Measurements from ENCODE around the gene SIGLEC7.
"Not testable (repeated sequence)": the region's sequence is repeated elsewhere in the genome, so short reads cannot be mapped to it uniquely, and the experiment has no call there.

The SIGLEC7 gene

DNA sequence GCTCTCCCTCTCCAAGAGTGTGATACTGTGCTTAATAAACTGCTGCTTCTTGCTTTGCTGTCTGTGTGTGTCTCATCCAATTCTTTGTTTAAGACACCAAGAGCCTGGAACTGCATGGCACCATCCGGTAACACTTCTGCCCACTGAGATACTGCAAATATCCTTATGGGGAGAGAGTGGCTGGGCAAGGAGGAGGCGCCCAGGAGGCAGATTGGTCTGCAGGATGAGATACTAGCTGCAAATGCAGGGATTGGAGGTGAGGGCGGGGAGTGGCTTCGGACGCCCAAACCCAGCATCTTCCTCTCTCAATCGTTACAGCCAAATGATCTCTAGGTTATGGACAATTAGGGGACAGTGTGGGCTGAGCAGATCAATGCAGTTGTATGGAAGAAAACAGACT, 1.7 kb upstream of the SIGLEC7 start:
- DNase-seq, result no peak

DNA sequence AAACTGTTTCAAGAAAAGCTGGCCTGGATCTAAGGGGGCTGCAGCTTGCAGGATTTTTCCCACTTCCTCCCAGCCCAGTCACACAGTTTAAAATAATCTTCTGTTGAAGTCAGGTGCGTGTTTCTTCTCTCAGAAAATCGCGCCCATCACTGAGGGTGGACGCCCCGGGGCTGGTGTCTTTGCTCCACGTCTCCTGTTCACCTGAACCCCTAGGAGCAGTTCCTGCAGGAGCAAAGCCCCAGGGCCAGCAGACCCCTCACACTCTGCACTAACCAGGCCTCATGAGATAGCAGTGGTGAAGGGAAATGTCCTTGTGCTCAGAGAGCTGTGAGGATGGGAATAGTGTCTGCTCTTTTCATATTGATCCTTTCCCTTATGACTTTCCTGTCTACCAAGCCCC, 920 bp upstream of the SIGLEC7 start:
- DNase-seq, result no peak

DNA sequence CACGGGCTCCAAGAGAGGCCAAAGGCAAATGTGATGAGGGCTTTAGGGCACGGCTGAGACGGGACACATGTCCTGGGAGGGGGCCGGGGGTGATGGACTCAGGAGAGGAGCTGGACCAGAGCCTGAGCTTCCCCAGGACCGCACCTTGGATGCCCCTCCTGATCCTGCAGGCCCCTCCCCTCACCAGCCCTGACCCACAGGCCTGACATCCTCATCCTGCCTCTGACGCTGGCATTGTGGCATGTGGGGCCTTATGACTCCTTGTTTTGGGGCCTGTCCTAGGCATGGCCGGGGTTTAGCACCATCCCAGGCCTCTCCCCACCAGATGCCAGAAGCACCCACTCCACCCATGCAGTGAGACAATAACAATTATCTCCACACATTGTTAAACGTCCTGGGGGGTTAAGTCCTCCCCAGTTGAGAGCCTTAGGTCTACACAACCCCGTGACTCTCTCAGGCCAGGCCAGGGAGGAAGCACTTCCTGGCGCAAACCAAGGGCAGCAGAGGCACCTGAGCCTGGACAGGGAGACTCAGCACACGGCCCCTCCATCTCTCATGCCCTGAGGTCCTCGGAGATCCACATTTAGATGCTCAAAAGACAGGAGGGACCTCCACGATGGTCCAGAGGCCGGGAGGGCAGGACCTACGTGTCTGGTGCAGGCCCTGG, 841 bp downstream of the SIGLEC7 start:
- DNase-seq, result not testable (repeated sequence)

DNA sequence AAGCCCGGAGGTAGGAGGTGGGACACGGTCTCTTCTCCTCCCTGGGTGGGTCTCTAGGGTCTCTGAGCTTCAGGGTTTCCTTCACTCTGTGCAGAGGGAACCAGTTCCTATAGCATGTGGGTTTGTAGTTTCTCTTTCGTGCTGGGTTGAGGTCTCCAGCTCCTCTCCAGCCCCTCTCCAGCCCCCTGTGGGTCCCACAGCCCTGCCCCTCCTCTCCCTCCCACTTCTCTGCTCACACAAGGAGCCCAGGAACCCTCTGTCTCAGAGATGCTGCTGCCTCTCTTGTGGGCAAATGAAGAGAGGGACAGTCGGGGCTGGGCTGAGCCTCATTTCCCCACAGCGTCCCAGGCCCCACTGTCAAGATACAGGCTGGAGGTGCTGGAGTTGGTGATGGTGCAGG, 1.4 kb downstream of the SIGLEC7 start:
- DNase-seq, result no peak

DNA sequence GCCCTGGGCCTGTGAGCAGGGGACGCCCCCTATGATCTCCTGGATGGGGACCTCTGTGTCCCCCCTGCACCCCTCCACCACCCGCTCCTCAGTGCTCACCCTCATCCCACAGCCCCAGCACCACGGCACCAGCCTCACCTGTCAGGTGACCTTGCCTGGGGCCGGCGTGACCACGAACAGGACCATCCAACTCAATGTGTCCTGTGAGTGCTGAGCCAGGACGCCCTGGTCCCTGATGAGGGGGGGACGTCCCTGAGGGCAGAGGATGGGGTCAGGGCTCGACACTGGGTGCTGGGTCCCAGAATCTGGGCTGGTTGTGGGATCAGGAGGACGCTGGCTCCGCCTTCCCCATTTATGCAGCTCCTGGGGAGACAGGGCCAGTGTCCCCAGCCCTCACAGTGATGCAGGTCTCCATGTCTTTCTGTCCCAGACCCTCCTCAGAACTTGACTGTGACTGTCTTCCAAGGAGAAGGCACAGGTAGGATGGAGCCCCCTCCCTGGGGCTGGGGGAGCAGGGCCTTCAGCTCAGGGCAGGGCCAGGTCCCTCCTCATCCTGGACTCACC, 2.5 kb downstream of the SIGLEC7 start:
- no peak for DNase-seq

DNA sequence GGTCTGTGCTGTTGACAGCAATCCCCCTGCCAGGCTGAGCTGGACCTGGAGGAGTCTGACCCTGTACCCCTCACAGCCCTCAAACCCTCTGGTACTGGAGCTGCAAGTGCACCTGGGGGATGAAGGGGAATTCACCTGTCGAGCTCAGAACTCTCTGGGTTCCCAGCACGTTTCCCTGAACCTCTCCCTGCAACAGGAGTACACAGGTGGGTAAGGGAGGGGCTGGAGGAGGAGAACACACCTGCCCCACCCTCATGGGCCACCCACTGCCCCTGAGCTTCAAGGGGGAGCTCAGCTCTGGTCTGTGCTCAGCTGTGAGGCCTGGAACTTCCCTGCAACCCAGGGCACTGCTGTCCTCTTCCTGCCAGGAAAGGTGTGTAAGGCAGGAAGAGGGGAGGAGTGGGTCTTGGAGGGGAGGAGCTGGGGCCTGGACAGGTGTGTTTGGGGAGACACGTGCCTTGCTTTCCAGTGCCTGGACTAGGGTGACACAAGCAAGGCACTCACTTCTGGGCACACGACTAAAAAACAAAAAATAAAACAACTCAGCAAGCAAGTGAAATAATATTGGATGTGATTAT, 3.9 kb downstream of the SIGLEC7 start:
- no peak for DNase-seq

DNA sequence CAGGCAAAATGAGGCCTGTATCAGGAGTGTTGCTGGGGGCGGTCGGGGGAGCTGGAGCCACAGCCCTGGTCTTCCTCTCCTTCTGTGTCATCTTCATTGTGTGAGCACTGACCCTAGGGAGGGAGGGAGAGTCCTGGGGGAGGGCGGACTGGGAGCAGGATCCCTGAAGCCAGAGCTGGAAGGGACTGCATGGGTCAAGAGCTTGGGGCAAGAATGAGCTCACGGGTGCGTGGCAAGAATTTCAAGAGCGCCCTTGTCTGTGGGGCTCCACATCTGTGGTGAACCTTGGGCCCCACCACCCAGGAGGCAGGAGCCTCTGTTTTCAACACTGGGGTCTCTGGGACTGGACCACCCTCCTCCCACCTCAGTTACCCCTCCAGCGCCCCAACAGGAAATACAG, 4.7 kb downstream of the SIGLEC7 start:
- no peak for DNase-seq

DNA sequence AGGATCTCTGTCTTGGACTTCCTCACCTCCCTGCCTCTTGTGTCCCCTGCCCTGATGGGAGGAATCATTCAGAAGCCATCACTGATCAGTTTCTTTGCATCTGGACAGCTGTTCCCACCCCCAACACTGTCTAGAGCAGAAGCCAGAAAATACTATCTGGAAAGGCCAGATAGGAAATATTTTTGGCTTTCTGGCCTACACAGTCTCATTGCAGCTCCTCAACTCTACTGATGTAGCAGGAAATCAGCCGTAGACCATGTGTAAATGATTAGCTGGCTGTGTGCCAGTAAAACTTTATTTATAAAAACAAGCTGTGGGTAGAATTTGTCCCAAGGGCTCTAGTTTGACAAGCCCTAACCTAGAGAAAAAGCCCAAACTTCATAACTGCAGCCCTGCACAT, 5.6 kb downstream of the SIGLEC7 start:
- no peak for DNase-seq

DNA sequence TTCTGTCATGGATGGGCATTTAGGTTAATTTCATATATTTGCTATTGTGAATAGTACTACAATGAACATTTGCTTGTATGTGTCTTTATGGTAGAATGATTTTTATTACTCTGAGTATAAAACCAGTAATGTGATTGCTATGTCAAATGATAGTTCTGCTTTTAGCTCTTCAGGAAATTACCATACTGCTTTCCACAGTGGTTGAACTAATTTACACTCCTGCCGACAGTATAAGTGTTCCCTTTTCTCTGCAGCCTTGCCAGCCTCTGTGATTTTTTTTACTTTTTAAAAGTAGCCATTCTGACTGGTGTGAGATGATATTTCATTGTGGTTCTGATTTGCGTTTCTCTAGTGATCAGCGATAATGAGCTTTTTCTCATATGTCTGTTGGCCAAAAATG, 6.5 kb downstream of the SIGLEC7 start:
- no peak for DNase-seq

DNA sequence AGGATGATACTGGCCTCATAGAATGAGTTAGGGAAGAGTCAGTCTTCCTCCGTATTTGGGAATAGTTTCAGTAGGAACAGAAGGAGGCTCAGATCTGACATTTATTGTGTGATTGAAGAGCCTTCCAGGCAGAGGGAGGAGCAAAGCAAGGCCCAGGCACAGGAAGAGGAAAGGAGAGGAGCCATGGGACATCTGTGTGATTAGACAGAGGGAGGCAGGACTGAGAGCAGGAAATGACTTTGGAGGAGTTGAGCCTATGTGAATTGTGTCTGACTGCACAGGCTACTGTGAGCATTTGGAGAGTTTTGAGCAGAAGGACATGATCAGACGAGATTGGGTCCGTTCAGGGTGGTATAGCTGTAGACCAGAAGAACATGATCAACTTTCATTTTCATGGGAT, 8.5 kb downstream of the SIGLEC7 start:
- no peak for DNase-seq

DNA sequence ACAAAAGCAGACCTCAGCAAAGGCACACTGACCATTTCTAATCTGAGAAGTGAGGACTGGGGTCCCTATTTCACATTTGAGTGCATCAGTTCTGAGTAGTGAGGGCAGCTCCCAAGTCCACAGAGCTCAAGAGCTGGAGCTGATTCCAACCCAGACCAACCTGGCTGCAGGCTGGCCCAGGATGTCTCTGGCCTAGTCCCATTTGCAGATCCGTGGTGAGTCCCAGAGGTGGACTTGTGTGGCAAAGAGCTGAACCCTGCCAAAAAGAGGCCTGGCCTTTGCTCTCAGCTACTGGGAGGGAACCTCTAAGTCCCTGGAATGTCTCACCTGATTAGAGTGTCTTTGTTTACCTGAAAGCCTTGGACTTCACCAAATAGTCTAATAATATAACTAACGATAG, 14.6 kb downstream of the SIGLEC7 start:
- no peak for DNase-seq

DNA sequence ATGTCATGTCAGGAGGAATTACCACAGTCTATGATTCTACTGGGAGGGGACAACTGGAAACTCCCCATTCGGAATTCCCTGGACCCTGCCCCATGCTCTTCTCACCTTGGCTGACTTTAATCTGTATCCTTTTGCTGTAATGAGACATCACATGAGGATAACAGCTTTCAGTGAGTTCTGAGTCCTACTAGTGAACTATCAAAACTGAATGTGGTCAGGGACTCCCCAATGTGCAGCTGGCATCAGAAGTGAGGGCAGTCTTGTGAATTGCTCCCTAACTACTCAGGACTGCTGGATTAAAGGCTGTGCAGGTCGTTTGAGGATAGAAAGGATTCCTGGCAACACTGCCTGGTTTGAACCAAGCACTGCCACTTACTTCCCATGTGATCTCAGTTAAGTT, 15.2 kb downstream of the SIGLEC7 start:
- no peak for DNase-seq

DNA sequence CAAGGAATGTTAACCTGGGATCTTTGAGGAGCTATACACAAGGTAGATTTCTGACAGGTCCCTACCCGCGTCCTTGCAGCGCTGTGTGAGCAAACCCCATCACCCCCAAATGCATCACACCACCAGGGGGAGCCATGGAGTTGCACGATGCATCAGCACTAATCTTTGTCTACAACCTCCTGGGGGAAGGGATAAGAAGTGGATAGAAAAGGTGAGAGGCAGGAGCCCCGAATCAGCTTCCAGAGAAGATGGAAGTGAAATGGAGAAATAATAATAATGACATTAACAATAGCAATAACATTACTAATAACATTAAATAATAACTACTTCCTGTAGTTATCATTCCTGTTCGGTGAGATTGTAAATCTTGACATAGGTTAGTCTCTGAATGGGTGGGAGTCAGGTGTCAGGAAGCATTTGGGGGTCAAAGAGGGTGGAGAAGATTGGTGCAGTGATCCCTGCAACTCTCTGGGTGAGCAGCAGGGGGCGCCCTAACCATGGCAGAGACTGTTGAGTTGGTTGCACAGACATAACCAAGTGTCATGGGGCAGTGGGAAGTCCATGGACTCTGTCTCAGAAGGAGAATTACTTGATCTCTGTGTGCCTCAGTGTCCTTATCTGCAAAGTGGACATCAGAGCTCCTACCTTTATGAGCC, 16.5 kb downstream of the SIGLEC7 start:
- DNase-seq, result peak; percentile 81

DNA sequence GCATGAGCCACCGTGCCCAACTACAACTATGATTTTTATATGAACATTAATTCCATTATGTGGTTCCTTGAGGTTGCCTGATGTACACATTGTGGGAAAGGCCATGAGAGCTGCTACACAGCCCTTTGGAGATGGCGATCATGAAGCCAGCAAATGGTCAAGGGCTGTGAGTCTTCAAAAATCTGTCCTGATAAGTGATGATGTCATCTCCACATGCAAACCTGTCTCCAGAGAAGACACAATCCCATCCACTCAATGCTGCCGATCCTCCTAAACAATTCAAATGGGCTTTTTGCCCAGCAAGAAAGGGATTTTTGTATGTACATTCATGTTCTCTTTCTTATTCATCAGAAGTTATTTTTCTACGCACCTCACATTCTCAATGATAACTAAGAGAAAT, 17.6 kb downstream of the SIGLEC7 start:
- no peak for DNase-seq

DNA sequence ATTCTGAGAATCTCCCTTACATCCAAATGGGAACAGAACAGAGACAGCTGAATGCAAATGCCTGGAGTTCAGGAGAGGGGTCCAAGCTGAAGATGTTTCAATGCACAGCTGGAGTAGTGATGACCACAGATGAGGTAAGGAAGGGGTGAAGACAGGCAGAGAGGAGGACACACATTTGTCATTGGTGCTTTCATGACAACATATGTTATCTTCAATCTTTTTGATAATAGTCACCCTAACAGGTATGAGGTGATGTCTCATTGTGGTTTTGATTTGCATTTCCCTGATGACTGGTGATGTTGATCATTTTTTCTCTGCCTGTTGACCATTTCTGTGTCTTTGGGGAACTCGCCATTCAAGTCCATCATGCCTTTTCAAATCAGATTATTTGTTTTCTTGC, 19.2 kb downstream of the SIGLEC7 start:
- no peak for DNase-seq

DNA sequence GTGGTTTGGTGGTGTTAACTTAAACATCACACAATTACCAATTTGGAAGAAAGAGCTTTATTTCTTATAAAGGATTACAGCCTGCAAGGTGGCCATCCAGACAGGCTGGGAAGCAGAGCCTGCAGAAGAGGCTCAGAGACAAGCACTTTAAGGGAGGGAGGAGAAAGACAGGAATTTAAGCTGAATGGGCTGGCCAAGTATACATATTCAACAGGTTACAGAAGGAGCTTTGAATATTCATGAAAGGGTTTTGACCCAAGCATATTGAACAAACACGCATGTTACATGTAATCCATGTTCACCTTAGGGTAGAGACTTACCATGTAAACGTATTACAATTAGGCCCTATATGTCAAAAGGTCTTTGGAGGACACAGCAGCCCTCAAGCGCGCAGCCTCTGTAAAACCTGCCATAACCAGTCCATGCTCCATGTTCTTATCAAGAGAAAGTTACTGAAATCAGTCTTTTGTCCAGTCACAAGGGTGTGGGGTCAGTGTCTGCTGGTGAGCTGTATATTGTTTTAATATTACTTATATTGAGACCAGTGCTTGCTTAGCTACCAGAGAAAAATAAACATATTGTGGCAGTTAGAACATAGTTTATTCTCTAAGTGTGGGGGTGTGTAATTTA, 19.9 kb downstream of the SIGLEC7 start:
- DNase-seq, result no peak

DNA sequence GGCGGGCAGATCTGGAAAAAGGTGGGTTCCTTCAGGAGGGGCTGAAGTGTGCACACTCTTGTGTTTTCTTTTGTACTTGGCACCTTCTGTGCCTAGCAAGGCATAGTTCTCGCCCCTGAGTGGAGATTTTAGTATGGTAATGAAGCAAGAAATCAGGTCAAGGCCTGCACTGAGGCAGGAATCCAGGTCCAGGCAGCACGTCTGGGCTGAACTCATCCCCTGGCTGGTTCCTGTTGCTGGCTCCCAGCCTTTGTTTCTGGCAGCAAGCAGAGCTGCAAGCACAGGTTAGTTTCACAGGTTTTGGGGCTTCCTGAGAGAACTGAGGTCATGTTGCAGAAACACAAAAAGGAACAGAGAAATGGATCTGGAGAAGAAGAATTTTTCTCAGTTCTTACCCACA, 21.2 kb downstream of the SIGLEC7 start:
- no peak for DNase-seq

DNA sequence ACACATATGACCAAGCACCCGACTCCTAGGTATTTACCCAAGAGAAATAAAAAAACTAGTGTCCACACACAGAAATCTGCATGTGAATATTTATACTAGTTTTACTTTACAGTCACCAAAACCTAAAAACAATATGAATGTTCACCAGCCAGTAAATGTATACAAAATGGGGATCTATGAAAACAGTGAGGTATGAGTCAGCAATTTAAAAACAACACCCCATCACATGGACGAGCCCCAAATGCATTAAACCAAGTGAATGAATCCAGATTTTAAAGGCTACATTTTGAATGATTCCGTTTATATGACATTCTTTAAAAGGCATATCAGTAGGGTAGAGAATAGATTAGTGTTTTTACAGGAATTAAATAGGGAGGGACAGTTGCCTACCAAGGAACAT, 22.1 kb downstream of the SIGLEC7 start:
- no peak for DNase-seq

DNA sequence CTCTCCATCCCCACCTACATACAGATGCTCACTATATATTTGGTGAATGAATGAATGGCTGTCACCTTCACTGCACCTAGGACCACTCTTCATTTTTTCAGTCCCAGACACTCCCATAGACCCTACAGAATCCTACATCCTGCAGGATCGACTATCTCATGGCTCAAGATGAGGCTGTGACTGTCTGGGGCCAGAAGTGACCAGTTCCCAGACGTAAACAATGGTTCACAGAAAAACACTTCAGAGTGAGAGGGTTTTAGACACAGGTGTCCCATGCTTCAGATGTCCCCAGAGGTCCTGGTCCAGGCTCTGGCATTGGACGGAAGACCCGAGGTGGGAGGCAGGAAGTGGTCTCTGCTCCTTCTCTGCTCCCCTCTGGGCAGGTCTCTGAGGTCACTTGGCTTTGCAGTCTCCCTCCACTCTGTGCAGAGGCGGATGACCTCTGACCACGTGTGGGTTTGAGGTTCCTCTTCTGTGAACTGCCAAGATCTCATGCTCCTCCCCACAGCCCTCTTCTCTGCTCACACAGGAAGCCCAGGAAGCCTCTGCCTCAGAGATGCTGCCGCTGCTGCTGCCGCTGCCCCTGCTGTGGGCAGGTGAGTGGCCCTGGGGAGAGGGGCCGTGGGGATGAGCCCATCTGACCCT, 24.9 kb downstream of the SIGLEC7 start:
- DNase-seq, result no peak

DNA sequence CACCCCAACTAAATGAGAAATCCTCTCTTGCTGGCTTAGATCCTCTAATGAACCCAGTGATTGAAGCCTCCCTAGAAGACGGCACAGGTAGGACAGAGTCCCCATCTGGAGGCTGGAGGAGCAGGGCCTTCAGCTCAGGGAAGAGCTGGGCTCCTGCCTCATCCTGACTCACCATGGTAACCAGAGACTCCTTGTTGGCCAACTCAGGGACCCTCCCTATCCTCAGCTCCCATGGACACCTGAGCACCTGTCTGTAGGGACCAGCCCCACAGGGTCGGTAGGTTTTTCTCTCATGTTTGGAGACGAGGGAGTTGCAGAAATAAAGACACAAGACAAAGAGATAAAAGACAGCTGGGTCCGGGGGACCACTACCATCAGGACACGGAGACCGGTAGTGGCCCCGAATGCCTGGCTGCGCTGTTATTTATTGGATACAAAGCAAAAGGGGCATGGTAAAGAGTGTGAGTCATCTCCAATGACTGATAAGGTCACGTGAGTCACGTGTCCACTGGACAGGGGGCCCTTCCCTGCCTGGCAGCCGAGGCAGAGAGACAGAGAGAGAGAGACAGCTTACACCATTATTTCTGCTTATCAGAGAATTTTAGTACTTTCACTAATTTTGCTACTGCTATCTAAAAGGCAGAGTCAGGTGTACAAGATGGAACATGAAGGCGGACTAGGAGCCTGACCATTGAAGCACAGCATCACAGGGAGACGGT, 26.6 kb downstream of the SIGLEC7 start:
- DNase-seq, result no peak

DNA sequence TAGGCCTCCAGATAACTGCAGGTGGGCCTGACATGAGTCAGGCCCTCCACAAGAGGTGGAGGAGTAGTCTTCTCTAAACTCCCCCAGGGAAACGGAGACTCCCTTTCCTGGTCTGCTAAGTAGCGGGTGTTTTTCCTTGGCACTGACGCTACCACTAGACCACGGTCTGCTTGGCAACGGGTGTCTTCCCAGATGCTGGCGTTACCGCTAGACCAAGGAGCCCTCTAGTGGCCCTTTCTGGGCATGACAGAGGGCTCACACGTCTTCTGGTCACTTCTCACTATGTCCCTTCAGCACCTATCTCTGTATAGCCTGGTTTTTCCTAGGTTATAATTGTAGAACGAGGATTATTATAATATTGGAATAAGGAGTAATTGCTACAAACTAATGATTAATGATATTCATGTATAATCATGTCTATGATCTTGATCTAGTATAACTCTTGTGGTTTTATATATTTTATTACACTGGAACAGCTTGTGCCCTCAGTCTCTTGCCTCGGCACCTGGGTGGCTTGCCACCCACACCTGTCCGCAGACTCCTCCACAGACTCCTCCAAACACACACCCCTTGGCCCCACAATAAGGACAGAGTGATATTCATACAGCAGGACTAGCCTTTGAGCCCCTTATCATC, 27.3 kb downstream of the SIGLEC7 start:
- peak; percentile 67 for DNase-seq

DNA sequence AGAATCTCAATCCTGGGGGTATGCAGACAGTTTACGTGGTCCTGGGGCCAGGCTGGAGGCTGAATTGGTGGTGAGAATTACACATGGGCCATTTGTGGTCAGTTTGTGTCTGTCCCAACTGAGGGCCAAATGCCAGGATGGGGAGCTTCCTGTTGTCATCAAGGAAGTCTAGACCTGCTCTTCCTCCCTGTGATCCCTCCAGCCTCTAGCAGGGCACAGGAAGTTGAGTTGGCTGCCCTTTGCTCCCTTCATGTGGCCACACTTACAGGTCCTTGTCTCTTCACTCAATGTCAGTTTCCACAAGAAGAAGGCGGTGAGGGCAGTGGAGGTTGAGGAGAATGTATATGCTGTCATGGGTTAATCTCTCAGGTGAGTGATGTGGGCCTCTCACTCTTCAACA, 30.1 kb downstream of the SIGLEC7 start:
- DNase-seq, result no peak
